Gastrocnemius medialis (tissue), 4 donors: ENCODE data around the gene EIF3J.

ENCODE experiments used
- CTCF ChIP-seq, 5 experiments: fragments of 450-650 bp in 3 of 5; fragments of 200-600 bp in 2 of 5; sonication (generic) in 2 of 5; IDR thresholded peaks in 4 of 5; conservative IDR thresholded peaks in 1 of 5; 1 replicate in 4 of 5; 2 replicates in 1 of 5; pipeline ENCODE4 v1.5.1; 2016 to 2019; ENCODE audit warnings: antibody characterized with exemption in 5 of 5, mild to moderate bottlenecking in 3 of 5, moderate library complexity in 3 of 5
- POLR2A ChIP-seq, 2 donors: fragments of 450-650 bp; IDR thresholded peaks; one replicate each; pipeline ENCODE4 v1.6.1; 2017; ENCODE audit warnings: antibody characterized with exemption in 2 of 2, mild to moderate bottlenecking in 2 of 2, moderate library complexity in 2 of 2

GRCh38 chr15:44492040-44492439, 44.9 kb upstream of the EIF3J start:
- TF ChIP-seq CTCF (IDR thresholded peaks at IDR 0.05 in 4 of 5, conservative IDR thresholded peaks at IDR 0.05 in 1 of 5) (no peak), POLR2A (IDR thresholded peaks at IDR 0.05) (no peak)
